GM12878 (cell line): ENCODE measurements around the gene FNIP1. TPM values are rescaled to one million over a fixed set of nuclear protein-coding genes. Genes with fewer than 3 reads are reported as not detected.

Experiments used
- ATAC-seq: fragments of 200-7000 bp; cut with Tn5 transposase; 3 replicates; pipeline ENCODE4 v1.9.1; 2020; ENCODE audit warnings: mild to moderate bottlenecking, moderate library complexity
- BruUV-seq: library from RNA; stranded (reverse); fragments of 400-500 nt; replicated peaks from 2 replicates; lab custom pipeline; 2021; lab: Mats Ljungman, UMichigan
- CTCF ChIA-PET: fragments of 300-600 bp; sonication (Branson Sonifier 250); formaldehyde crosslinking; extraction: SDS; loops from one replicate; lab custom pipeline; 2021; ENCODE audit warnings: inconsistent platforms; lab: Yijun Ruan, JAX
- POLR2A ChIA-PET: fragments of 350-600 bp; formaldehyde crosslinking; extraction: SDS; loops from one replicate; lab custom pipeline; 2021; ENCODE audit warnings: inconsistent platforms; lab: Charles Lee
- RAD21 ChIA-PET: fragments of 300-600 bp; sonication (Branson Sonifier 250); formaldehyde crosslinking; loops from one replicate; lab custom pipeline; 2023; ENCODE audit warnings: antibody characterized with exemption; ENCODE audit not compliant: unreplicated experiment; lab: Charles Lee
- SMC1A ChIA-PET: fragments of 300-600 bp; sonication (Branson Sonifier 250); formaldehyde crosslinking; loops from one replicate; lab custom pipeline; 2023; ENCODE audit not compliant: unreplicated experiment, uncharacterized antibody; lab: Charles Lee
- DNase-seq: peaks from one replicate; pipeline ENCODE4 v3.0.0-alpha.2; 2011; ENCODE audit warnings: low read depth, low spot score
- FAIRE-seq: peaks from 3 replicates; lab custom pipeline; 2011; peaks lifted over from hg19 to GRCh38; lab: Jason Lieb, UNC
- H2AFZ ChIP-seq: 2 replicates; pipeline ENCODE4 v1.6.0; 2011; ENCODE audit warnings: low read depth, low read length, control low read depth; ENCODE audit not compliant: control insufficient read depth
- H3K27ac ChIP-seq: 2 replicates; pipeline ENCODE4 v1.5.1; 2011; ENCODE audit warnings: control low read depth; ENCODE audit not compliant: control insufficient read depth, insufficient read depth
- H3K27me3 ChIP-seq, 2 experiments: replicated peaks in 1 of 2; 2 replicates each; pipeline versions ENCODE4 v1.6.0 to v1.6.1; 2011; ENCODE audit warnings: low read length in 1 of 2; ENCODE audit not compliant: control insufficient read depth in 2 of 2, insufficient read depth in 2 of 2
- H3K36me3 ChIP-seq, 2 experiments: 2 replicates each; pipeline ENCODE4 v1.5.1; 2011; ENCODE audit warnings: low read length in 1 of 2; ENCODE audit not compliant: control insufficient read depth in 2 of 2, insufficient read depth in 2 of 2
- H3K4me1 ChIP-seq: 2 replicates; pipeline ENCODE4 v1.6.1; 2011; ENCODE audit warnings: mild to moderate bottlenecking, low read length, moderate library complexity, mixed read lengths; ENCODE audit not compliant: control insufficient read depth, insufficient read depth
- H3K4me2 ChIP-seq: 2 replicates; pipeline ENCODE4 v1.6.0; 2011; ENCODE audit warnings: control low read depth; ENCODE audit not compliant: control insufficient read depth, insufficient read depth
- H3K4me3 ChIP-seq: fragments of 200-600 bp; sonication (generic); 2 replicates; pipeline ENCODE4 v1.5.1; 2016
- H3K79me2 ChIP-seq: 2 replicates; pipeline ENCODE4 v1.6.0; 2011; ENCODE audit warnings: low read length; ENCODE audit not compliant: control insufficient read depth, insufficient read depth
- H3K9ac ChIP-seq: 2 replicates; pipeline ENCODE4 v1.8.0; 2011; ENCODE audit warnings: low read length, control low read depth, mixed read lengths; ENCODE audit not compliant: control insufficient read depth, insufficient read depth
- H3K9me3 ChIP-seq: replicated peaks from 3 replicates; pipeline ENCODE4 v1.5.1; 2011; ENCODE audit warnings: mild to moderate bottlenecking, low read length; ENCODE audit not compliant: control insufficient read depth, insufficient read depth
- H4K20me1 ChIP-seq: 2 replicates; pipeline ENCODE4 v1.6.0; 2011; ENCODE audit not compliant: control insufficient read depth, insufficient read depth
- ASH2L ChIP-seq: fragments of 300-600, 200-600 bp; sonication (generic); IDR thresholded peaks from 2 replicates; pipeline ENCODE4 v1.6.1; 2017; ENCODE audit warnings: low read depth, mild to moderate bottlenecking, borderline replicate concordance
- SMARCA5 ChIP-seq: fragments of 450-650 bp; IDR thresholded peaks from 2 replicates; pipeline ENCODE4 v1.6.1; 2017; ENCODE audit warnings: mild to moderate bottlenecking
- TAF1 ChIP-seq: IDR thresholded peaks from 2 replicates; pipeline ENCODE4 v1.6.1; 2011; ENCODE audit warnings: mild to moderate bottlenecking, low read depth, low read length, borderline replicate concordance
- WGBS: methylation state at CpG from one replicate; pipeline ENCODE4 v1.1.6; 2016; ENCODE audit warnings: low lambda C conversion rate; ENCODE audit not compliant: insufficient replicate concordance, insufficient coverage; ENCODE audit errors: missing lambda C conversion rate; 5-methylcytosine and 5-hydroxymethylcytosine counted together
- in situ Hi-C: fragments of 300-500 bp; cut with MboI; formaldehyde crosslinking; loops from 9 replicates; pipeline ENCODE4 v1.14.3; 2018; ENCODE audit warnings: mixed read lengths
- intact Hi-C: fragments of 100-400 bp; cut with micrococcal nuclease; formaldehyde crosslinking; loops from one replicate; pipeline ENCODE4 v1.14.2; 2022; ENCODE audit not compliant: unreplicated experiment
- polyA plus RNA-seq, 11 experiments: library from polyadenylated mRNA; depleted of rRNA in 4 of 11; unstranded in 6 of 11; stranded (reverse) in 5 of 11; fragments of >200 nt; fragmentation: Nextera tagmentation in 4 of 11; fragmentation: Illumina TruSeq in 1 of 11; extraction: Ambion mirVana in 4 of 11; extraction: Trizol in 1 of 11; gene quantifications; 1 replicate in 1 of 11; 2 replicates in 10 of 11; pipeline versions ENCODE4 v1.2.1 to v1.2.3, GENCODE V29; 2011 to 2016; ENCODE audit warnings: inconsistent platforms in 2 of 11, missing spikeins in 2 of 11, low read depth in 1 of 11
- total RNA-seq, 4 experiments: library from RNA; depleted of rRNA in 3 of 4; stranded (reverse); fragments of >200 nt in 3 of 4; fragmentation: Illumina TruSeq in 1 of 4; extraction: Trizol in 1 of 4; gene quantifications; 2 replicates each; pipeline versions ENCODE4 v1.2.1 to v1.2.3, GENCODE V29; 2013 to 2021
- TF ChIP-seq, protein P1 (sequence below): fragments of 450-650 bp; IDR thresholded peaks from 2 replicates; pipeline ENCODE4 v1.6.1; 2017; ENCODE audit warnings: mild to moderate bottlenecking, moderate library complexity
- TF ChIP-seq, protein P2 (sequence below): IDR thresholded peaks from 2 replicates; pipeline ENCODE4 v1.6.1; 2012; ENCODE audit warnings: low read depth, low read length, improper control_type of control experiment
- TF ChIP-seq, protein P3 (sequence below): IDR thresholded peaks from 2 replicates; pipeline ENCODE4 v1.6.1; 2012; ENCODE audit warnings: low read length, inconsistent platforms

Gene FNIP1
- total and polyA plus RNA-seq, 10 of the 15 experiments (the other 5 are each of a cell fraction or from before 2014, with no cell fraction given): 4.3 to 18.0 (median 14.0) TPM

DNA sequence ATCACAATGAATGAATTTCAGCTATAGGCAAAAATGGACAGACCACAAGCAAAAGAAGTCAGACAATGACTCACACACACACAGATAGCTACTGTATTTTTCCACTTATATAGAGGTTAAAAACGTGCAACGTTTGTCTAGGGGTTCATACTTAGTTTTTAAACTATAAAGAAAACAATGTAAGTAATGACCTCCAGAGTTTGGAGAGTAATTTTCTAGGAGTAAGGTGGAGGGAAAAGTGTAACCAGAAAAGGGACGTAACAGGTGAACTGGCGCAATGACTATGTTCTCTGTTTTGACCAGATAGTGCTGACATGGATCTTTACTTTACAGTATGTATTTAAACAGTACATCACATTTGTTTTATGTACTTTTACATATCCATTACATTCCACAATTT is 51.1 kb downstream of the FNIP1 start:
- H3K27ac ChIP-seq: no peak overlapping the region
- no peaks in the 10 kb centered on the region for H4K20me1 ChIP-seq
- ChIA-PET CTCF (interaction anchor here (1.3 kb wide), 1 partner anchor 156 kb away, joined by 4 read pairs; no protein-coding TSS in a partner anchor), POLR2A (no interaction called here), SMC1A (interaction anchor here (1.1 kb wide), 1 partner anchor 157 kb away, joined by 3 read pairs; no protein-coding TSS in a partner anchor), RAD21 (no interaction called here)
- in situ Hi-C loops: no loop called here
- no peak overlapping the region for H3K9ac ChIP-seq
- H3K36me3 ChIP-seq: peaks cover 0 to 14% of the 10 kb centered on the region in 2 experiments; a peak in 2 of 4 replicates
- H3K27me3 ChIP-seq: no peaks in the 10 kb centered on the region
- 97% methylated on average over 4 of the region's 4 CpGs for WGBS
- ATAC-seq: no peak
- no peak overlapping the region for H3K4me3 ChIP-seq
- no TSS peak for BruUV-seq
- peaks cover 10% of the 10 kb centered on the region for H3K79me2 ChIP-seq
- no peak overlapping the region for H3K4me2 ChIP-seq
- intact Hi-C loops: no loop called here
- no peak overlapping the region for H2AFZ ChIP-seq
- peaks cover 9% of the 10 kb centered on the region; the same call in 1 of the 2 replicates for H3K4me1 ChIP-seq
- no peak for FAIRE-seq
- TF ChIP-seq TAF1 (no peak), ASH2L (no peak), SMARCA5 (no peak)
- TF ChIP-seq, protein P1, sequence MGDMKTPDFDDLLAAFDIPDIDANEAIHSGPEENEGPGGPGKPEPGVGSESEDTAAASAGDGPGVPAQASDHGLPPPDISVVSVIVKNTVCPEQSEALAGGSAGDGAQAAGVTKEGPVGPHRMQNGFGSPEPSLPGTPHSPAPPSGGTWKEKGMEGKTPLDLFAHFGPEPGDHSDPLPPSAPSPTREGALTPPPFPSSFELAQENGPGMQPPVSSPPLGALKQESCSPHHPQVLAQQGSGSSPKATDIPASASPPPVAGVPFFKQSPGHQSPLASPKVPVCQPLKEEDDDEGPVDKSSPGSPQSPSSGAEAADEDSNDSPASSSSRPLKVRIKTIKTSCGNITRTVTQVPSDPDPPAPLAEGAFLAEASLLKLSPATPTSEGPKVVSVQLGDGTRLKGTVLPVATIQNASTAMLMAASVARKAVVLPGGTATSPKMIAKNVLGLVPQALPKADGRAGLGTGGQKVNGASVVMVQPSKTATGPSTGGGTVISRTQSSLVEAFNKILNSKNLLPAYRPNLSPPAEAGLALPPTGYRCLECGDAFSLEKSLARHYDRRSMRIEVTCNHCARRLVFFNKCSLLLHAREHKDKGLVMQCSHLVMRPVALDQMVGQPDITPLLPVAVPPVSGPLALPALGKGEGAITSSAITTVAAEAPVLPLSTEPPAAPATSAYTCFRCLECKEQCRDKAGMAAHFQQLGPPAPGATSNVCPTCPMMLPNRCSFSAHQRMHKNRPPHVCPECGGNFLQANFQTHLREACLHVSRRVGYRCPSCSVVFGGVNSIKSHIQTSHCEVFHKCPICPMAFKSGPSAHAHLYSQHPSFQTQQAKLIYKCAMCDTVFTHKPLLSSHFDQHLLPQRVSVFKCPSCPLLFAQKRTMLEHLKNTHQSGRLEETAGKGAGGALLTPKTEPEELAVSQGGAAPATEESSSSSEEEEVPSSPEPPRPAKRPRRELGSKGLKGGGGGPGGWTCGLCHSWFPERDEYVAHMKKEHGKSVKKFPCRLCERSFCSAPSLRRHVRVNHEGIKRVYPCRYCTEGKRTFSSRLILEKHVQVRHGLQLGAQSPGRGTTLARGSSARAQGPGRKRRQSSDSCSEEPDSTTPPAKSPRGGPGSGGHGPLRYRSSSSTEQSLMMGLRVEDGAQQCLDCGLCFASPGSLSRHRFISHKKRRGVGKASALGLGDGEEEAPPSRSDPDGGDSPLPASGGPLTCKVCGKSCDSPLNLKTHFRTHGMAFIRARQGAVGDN: no peak
- TF ChIP-seq, protein P2, sequence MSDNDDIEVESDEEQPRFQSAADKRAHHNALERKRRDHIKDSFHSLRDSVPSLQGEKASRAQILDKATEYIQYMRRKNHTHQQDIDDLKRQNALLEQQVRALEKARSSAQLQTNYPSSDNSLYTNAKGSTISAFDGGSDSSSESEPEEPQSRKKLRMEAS: no peak
- TF ChIP-seq, protein P3, sequence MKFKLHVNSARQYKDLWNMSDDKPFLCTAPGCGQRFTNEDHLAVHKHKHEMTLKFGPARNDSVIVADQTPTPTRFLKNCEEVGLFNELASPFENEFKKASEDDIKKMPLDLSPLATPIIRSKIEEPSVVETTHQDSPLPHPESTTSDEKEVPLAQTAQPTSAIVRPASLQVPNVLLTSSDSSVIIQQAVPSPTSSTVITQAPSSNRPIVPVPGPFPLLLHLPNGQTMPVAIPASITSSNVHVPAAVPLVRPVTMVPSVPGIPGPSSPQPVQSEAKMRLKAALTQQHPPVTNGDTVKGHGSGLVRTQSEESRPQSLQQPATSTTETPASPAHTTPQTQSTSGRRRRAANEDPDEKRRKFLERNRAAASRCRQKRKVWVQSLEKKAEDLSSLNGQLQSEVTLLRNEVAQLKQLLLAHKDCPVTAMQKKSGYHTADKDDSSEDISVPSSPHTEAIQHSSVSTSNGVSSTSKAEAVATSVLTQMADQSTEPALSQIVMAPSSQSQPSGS: no peak
- H3K9me3 ChIP-seq: no peaks in the 10 kb centered on the region
- DNase-seq: no peak
